GM23248 (cell line): ENCODE measurements around the gene DOK3. TPM values are rescaled to one million over a fixed set of nuclear protein-coding genes. Genes with fewer than 3 reads are reported as not detected.
A peak's percentile ranks its signal among the peaks of the same experiment; 100 is the strongest.

ENCODE experiments used
- DNase-seq: peaks from one replicate; pipeline ENCODE4 v3.0.0-alpha.2; 2015
- H2AFZ ChIP-seq: fragments of 200-600 bp; sonication (generic); 2 replicates; pipeline ENCODE4 v1.6.1; 2016; ENCODE audit warnings: antibody characterized with exemption
- H3F3A ChIP-seq: fragments of 200-600 bp; sonication (generic); 2 replicates; pipeline ENCODE4 v1.6.1; 2016; ENCODE audit warnings: mild to moderate bottlenecking, antibody characterized with exemption, mixed run types; ENCODE audit not compliant: insufficient read depth
- H3K27ac ChIP-seq: fragments of 200-600 bp; sonication (generic); 2 replicates; pipeline ENCODE4 v1.5.1; 2016; ENCODE audit warnings: mild to moderate bottlenecking
- H3K27me3 ChIP-seq: fragments of 200-600 bp; sonication (generic); replicated peaks from 2 replicates; pipeline ENCODE4 v1.6.1; 2016; ENCODE audit warnings: mild to moderate bottlenecking; ENCODE audit not compliant: insufficient read depth
- H3K36me3 ChIP-seq: fragments of 200-600 bp; sonication (generic); 2 replicates; pipeline ENCODE4 v1.6.1; 2016; ENCODE audit warnings: low read depth, mild to moderate bottlenecking
- H3K4me1 ChIP-seq: fragments of 200-600 bp; sonication (generic); 2 replicates; pipeline ENCODE4 v1.6.1; 2016; ENCODE audit warnings: mild to moderate bottlenecking; ENCODE audit not compliant: insufficient read depth
- H3K4me2 ChIP-seq: fragments of 200-600 bp; sonication (generic); one replicate; pipeline ENCODE4 v1.6.1; 2016; ENCODE audit warnings: mild to moderate bottlenecking; ENCODE audit not compliant: unreplicated experiment
- H3K4me3 ChIP-seq: fragments of 200-600 bp; sonication (generic); 2 replicates; pipeline ENCODE4 v1.5.1; 2016; ENCODE audit warnings: mild to moderate bottlenecking
- H3K79me2 ChIP-seq: fragments of 200-600 bp; sonication (generic); 2 replicates; pipeline ENCODE4 v1.6.1; 2016; ENCODE audit warnings: mild to moderate bottlenecking; ENCODE audit not compliant: insufficient read depth
- H3K9ac ChIP-seq: fragments of 200-600 bp; sonication (generic); 2 replicates; pipeline ENCODE4 v1.6.1; 2016; ENCODE audit warnings: mild to moderate bottlenecking
- H3K9me2 ChIP-seq: fragments of 200-600 bp; sonication (generic); 2 replicates; pipeline ENCODE4 v1.6.1; 2016; ENCODE audit warnings: mixed run types, mild to moderate bottlenecking, moderate library complexity; ENCODE audit not compliant: insufficient read depth
- H3K9me3 ChIP-seq: fragments of 200-600 bp; sonication (generic); one replicate; pipeline ENCODE4 v1.6.1; 2017; ENCODE audit warnings: low read depth
- H4K20me1 ChIP-seq: fragments of 200-600 bp; sonication (generic); 2 replicates; pipeline ENCODE4 v1.6.0; 2016; ENCODE audit not compliant: insufficient read depth
- EZH2 ChIP-seq: fragments of 200-600 bp; sonication (generic); IDR thresholded peaks from 2 replicates; pipeline ENCODE4 v1.6.1; 2018; ENCODE audit warnings: antibody characterized with exemption, mild to moderate bottlenecking; ENCODE audit not compliant: insufficient read depth, poor library complexity, severe bottlenecking
- EZH2phosphoT487 ChIP-seq: fragments of 200-600 bp; sonication (generic); IDR thresholded peaks from 2 replicates; pipeline ENCODE4 v1.6.1; 2018; ENCODE audit warnings: antibody characterized with exemption, moderate library complexity, mild to moderate bottlenecking, low read depth; ENCODE audit not compliant: insufficient read depth
- WGBS, 2 experiments: methylation state at CpG; one replicate each; pipeline ENCODE4 v1.1.6; 2015 to 2017; ENCODE audit warnings: low lambda C conversion rate in 2 of 2, low coverage in 1 of 2; ENCODE audit errors: missing lambda C conversion rate in 2 of 2; 5-methylcytosine and 5-hydroxymethylcytosine counted together
- in situ Hi-C: fragments of 300-500 bp; cut with MboI; formaldehyde crosslinking; loops from 2 replicates; pipeline ENCODE4 v1.15.0; 2020
- polyA plus RNA-seq: library from polyadenylated mRNA; unstranded; fragments of >200 nt; fragmentation: Nextera tagmentation; extraction: Ambion mirVana; gene quantifications from 2 replicates; pipeline ENCODE4 v1.2.1, GENCODE V29; 2016
- total RNA-seq: library from RNA; depleted of rRNA; stranded (reverse); fragments of >200 nt; shearing (Covaris generic); gene quantifications from 2 replicates; pipeline ENCODE4 v1.2.3, GENCODE V29; 2014

The DOK3 gene
- total and polyA plus RNA-seq, 2 experiments from 2014 or later, result 0.76 to 0.97 TPM

DNA sequence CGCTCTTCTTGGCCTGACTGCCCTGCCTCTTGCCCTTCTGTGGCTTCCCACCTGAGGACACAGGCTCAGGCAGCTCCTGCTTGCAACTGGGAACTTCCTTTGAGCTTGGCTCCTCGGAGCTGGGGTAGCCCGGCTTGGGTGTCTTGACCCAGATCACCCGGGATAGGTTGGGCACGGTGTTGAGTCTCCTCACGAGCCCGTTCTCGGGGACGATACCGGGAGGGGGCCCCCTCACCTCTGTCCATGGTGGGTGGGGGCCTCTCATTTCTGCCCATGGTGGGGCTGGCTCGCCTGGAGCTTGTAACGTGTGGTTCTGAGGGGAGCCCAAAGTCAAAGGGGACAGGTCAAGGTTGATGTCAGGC, 14.9 kb upstream of the DOK3 start:
- TF ChIP-seq EZH2 (no peak), EZH2phosphoT487 (no peak)
- Histone ChIP-seq H3F3A (0 out of 2 replicates have a peak, but pooled peaks cover under 1% of the 10 kb centered on the region), H3K9me2 (no peaks in the 10 kb centered on the region), H2AFZ (no peak overlapping the region), H3K79me2 (peaks cover 51% of the 10 kb centered on the region), H3K36me3 (peaks cover 14% of the 10 kb centered on the region), H3K9me3 (no peaks in the 10 kb centered on the region), H4K20me1 (no peaks in the 10 kb centered on the region), H3K27me3 (no peaks in the 10 kb centered on the region), H3K4me2 (no peak overlapping the region), H3K4me1 (no peaks in the 10 kb centered on the region), H3K9ac (no peak overlapping the region), H3K4me3 (no peak overlapping the region), H3K27ac (no peak overlapping the region)
- DNase-seq, result no peak
- in situ Hi-C loops, result no loop called here
- WGBS, 2 experiments, result 91 to 100% methylated on average over 5 to 12 of the region's 12 CpGs

DNA sequence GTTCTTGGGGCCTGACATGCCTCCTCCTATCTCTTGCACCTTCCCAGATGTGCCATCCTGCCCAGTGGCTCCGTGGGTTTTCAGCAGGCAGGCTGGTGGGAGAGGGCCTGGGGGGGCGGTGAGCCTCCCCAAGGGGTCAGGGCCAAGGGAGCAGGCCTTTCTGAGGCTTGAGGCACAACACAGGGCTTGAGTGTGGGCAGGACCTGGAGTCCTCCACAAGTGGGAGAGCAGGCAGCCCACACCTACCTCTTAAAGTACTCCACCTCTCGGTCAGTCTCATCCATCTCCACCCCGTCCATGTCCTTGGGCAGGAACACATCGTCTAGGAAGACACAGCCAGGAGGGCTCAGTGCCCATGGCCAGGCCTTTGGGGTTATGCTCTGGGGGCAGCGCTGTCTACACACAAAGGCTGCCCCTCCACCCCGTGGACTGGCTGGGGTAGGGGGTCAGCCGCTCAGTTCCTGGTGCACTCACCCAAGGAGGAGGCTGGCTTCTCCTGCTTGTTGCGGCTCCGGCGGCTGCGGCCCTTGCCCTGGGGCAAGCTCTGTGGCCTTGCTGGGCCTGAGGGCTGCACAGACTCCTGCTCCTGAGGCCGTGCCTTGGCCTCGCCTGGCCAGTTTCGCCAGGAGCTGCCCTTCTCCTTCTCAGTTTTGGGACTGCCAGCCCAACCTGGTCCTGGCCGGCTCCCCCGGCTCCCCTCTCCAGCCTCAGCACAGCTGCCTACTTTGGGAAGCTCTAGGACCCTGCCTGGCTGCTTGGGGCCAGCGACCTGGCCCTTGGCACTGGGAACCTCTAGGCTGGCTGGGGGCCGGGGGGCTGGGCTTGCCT, 14.3 kb upstream of the DOK3 start:
- Histone ChIP-seq H3K4me2 (no peak overlapping the region), H3K4me3 (no peak overlapping the region), H3K27me3 (no peaks in the 10 kb centered on the region), H3K79me2 (peaks cover 56% of the 10 kb centered on the region), H3K36me3 (peaks cover 19% of the 10 kb centered on the region), H3K9ac (no peak overlapping the region), H3K4me1 (peaks cover 5% of the 10 kb centered on the region; the same call in 1 of the 2 replicates), H4K20me1 (no peaks in the 10 kb centered on the region), H3K9me3 (no peaks in the 10 kb centered on the region), H3K9me2 (no peaks in the 10 kb centered on the region), H3F3A (peaks cover 6% of the 10 kb centered on the region; the same call in 1 of the 2 replicates), H2AFZ (no peak overlapping the region), H3K27ac (no peak overlapping the region)
- WGBS, 2 experiments, result 91 to 92% methylated on average over 19 of the region's 19 CpGs
- no peak for TF ChIP-seq EZH2phosphoT487
- TF ChIP-seq EZH2, result no peak
- in situ Hi-C loops, result no loop called here
- no peak for DNase-seq

DNA sequence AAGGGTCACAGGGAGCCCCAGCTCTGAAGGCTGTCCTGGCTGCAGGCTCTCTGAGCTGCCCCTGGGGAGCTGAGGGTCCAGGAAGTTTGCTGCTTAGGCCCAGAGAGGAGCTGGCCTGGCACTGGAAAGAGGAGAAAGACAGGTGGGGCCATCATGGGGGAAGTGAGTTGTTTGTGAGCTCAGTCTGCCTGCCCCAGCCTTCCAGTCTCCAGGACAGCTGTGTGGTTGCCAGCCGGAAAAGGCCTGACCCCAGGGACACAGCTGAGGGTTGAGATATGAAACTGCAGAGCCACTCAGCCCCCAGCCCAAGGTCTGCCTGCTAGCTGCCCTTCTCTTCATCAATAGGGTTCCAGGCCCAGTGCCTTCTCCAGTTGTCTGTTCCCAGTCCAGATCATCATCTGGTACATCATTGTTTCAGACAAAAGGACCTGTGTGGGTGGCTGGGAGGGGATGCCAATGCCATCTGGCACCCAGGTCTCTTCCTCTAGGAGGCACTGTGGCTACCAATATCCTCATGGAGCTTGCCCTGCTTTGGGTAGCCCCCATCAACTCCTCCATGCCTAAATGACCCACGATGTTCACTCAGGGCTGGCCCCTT, 11.4 kb upstream of the DOK3 start:
- no peak overlapping the region for H3K27ac ChIP-seq
- WGBS, 2 experiments, result 88 to 96% methylated on average over 2 of the region's 2 CpGs
- peaks cover 48% of the 10 kb centered on the region for H3K79me2 ChIP-seq
- no peak overlapping the region for H3K9ac ChIP-seq
- no peak for TF ChIP-seq EZH2
- TF ChIP-seq EZH2phosphoT487, result no peak
- H3K9me3 ChIP-seq, result no peaks in the 10 kb centered on the region
- H3K27me3 ChIP-seq, result no peaks in the 10 kb centered on the region
- no peaks in the 10 kb centered on the region for H4K20me1 ChIP-seq
- in situ Hi-C loops, result no loop called here
- H3K4me2 ChIP-seq, result no peak overlapping the region
- H3K4me1 ChIP-seq, result peaks cover 6% of the 10 kb centered on the region; the same call in 1 of the 2 replicates
- no peak overlapping the region for H2AFZ ChIP-seq
- peaks cover 19% of the 10 kb centered on the region for H3K36me3 ChIP-seq
- DNase-seq, result peak; percentile 35
- H3K4me3 ChIP-seq, result no peak overlapping the region
- H3K9me2 ChIP-seq, result no peaks in the 10 kb centered on the region
- peaks cover 8% of the 10 kb centered on the region; the same call in 1 of the 2 replicates for H3F3A ChIP-seq

DNA sequence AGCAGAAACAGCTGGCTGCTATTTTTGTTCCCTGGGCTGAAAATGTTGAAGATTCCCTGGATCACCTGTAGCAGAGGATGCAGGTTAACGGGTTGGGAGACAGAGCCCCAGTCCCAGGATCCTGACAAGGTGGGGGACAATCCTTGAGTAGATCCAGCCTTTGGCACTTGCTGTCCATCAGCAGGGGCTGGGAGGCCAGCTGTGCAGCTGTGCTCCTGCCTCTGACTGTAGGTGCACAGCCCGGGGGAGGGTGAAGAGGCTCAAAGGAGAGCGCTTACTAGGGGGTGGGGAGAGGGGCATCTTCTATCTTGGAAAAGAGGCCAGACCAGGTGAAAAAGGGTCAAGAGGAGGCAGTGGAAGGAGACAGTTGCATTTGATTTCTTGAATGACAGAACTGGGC, 10.6 kb upstream of the DOK3 start:
- peaks cover 19% of the 10 kb centered on the region for H3K36me3 ChIP-seq
- H3K9me3 ChIP-seq, result no peaks in the 10 kb centered on the region
- peaks cover 8% of the 10 kb centered on the region; the same call in 1 of the 2 replicates for H3F3A ChIP-seq
- no peak for DNase-seq
- H4K20me1 ChIP-seq, result no peaks in the 10 kb centered on the region
- H3K4me3 ChIP-seq, result no peak overlapping the region
- no peaks in the 10 kb centered on the region for H3K27me3 ChIP-seq
- in situ Hi-C loops, result no loop called here
- H3K9ac ChIP-seq, result no peak overlapping the region
- no peak overlapping the region for H3K4me2 ChIP-seq
- peaks cover 49% of the 10 kb centered on the region for H3K79me2 ChIP-seq
- no peak overlapping the region for H2AFZ ChIP-seq
- peaks cover 14% of the 10 kb centered on the region for H3K4me1 ChIP-seq
- H3K9me2 ChIP-seq, result no peaks in the 10 kb centered on the region
- TF ChIP-seq EZH2phosphoT487, result no peak
- no peak for TF ChIP-seq EZH2
- H3K27ac ChIP-seq, result no peak overlapping the region
- 93 to 100% methylated on average over 3 of the region's 3 CpGs for WGBS, 2 experiments
